ENCODE data around the gene PAXX.
"Not testable (repeated sequence)": the region's sequence is repeated elsewhere in the genome, so short reads cannot be mapped to it uniquely, and the experiment has no call there.

The PAXX gene

DNA sequence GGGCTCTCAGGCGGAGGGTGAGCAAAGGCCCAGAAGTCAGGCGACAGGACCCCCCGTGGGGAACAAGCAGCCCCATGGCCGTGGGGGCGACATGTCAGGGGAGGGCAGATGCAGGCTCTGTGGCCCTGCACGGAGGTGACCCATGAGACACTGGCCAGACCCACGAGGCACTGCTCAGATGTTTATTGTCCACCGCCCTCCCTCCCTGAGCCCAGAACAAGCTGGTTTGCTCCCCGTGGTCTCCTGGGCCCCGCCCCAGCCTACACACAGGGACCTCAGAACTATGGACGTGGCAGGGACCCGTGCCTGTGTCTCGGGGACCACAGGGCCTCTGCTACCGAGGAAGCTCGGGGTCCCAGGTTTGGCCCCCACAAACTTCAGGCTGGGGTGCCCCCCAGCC is 37.8 kb downstream of the PAXX start:
- DNase-seq (ENCODE audit: low read depth in 3 of 3, low spot score in 1 of 3), result no peak

DNA sequence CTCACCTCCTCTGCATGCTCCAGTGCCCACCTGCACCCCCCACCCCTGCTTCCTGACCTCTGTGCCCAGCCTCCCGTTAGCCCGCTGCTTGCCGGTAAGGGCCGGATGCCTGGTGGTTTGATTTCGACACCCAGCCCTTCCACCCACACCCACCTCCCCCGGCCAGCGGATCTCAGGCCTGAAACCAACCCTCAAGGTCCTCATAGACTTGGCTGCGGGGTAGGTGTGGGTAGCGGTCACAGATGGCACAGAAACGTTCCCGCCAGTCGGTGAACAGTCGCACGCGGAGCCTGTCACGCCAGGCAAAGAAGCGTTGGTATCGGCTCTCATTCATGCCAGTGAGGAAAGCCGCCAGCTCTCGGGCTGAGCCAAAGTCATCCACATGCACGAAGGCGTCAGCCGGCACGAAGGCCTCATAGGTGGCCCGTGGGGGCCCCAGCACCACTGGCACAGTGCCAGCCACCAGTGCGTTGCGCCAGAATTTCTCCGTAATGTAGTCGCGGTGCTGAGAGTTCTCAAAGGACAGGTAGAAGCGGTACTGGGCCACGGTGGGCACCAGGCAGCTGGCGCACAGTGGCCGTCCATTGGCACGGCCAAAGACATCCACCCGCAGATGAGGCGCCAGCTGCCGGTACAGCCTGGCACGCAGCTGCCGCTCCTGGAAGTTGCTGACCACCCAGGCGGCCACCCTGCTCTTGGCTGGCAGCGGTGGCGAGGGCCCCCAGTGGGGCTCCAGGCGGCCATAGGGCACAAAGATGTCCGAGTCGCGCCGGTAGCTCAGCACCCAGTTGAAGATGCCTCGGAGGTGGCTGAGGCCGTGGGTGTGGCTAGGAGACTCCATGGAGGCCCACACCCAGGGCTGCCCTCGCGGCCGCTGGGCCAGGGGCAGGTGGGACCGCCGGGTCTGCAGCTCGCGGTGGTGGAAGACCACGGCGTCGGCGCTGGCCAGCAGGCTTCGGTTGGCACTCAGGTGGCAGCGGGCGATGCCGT is 38.6 kb downstream of the PAXX start:
- no peak for DNase-seq (ENCODE audit: low read depth in 3 of 3, low spot score in 1 of 3)

DNA sequence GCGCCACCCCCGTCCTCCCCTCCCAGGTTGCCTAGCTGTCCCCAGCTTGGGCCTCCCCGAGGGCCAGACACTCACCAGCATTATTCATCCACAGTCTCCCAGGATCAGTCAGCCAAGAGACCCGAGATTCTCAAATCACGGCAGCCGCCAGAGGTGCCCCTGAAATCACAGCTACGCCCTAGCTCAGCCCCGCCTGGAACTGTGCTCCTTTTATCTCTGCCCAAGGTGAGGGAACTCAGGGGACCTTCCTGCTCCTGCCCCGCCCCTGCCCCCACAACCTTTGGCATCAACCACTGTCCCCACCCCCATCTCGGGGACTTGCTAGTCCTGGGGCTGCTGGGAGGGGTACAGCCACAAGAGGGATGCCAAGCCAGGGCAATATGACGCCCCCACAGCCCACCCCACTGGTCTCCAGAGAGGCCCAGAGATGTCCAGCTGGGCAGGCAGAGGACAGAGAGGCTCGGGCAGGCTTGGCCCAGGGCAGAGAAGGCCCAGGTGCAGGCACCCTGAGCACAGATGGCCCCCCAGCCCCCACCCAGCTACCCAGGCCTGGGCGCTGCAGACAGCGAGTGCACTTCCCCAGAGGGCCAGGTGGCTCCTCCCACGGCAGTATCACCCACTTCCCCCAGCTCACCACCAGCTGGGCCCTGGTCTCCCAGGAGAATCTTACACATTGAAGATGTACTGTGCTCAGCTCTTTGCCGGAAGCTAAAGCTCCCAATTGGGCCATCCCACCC is 39.9 kb downstream of the PAXX start, which contains the start of gene FUT7:
FUT7 (minus strand) TSS at position 185 of the 737 bp plus-strand sequence; CDS start at position 88, 97 bp downstream.
- no peak for DNase-seq (ENCODE audit: low read depth in 3 of 3, low spot score in 1 of 3)

DNA sequence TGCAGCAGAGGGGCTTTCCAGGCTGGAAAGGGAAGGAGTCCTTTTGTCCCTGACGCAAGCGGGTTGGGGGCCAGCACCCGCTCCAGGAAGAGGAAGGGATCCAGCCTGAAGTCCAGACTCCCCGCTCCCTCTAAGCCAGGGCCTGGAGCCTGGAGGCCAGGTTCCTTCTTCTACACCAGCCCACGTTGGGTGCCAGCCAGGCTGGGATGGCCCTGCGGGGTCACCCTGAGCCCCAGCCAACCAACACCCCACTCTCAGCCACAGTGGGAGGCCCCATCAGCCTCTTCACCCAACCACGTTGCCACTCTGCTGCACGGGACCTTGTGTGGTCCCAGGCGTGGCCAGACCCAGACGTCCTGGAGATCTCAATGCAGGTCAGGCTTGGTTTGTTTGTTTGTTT is 40.6 kb downstream of the PAXX start:
- no peak for DNase-seq (ENCODE audit: low read depth in 3 of 3, low spot score in 1 of 3)

DNA sequence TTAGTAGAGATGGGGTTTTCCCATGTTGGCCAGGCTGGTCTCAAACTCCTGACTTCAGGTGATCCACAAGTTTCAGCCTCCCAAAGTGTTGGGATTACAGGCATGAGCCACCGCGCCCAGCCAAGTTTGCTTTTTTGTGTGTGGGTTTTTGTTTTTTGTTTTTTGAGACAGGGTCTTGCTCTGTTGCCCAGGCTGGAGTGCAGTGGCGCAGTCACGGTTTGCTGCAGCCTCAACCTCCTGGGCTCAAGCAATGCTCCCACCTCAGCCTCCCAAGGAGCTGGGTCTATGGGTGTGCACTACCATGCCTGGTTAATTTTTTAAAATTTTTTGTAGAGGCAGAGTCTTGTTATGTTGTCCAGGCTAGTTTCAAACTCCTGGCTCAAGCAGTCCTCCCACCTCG is 41.3 kb downstream of the PAXX start:
- not testable (repeated sequence) for DNase-seq (ENCODE audit: low read depth in 3 of 3, low spot score in 1 of 3)

DNA sequence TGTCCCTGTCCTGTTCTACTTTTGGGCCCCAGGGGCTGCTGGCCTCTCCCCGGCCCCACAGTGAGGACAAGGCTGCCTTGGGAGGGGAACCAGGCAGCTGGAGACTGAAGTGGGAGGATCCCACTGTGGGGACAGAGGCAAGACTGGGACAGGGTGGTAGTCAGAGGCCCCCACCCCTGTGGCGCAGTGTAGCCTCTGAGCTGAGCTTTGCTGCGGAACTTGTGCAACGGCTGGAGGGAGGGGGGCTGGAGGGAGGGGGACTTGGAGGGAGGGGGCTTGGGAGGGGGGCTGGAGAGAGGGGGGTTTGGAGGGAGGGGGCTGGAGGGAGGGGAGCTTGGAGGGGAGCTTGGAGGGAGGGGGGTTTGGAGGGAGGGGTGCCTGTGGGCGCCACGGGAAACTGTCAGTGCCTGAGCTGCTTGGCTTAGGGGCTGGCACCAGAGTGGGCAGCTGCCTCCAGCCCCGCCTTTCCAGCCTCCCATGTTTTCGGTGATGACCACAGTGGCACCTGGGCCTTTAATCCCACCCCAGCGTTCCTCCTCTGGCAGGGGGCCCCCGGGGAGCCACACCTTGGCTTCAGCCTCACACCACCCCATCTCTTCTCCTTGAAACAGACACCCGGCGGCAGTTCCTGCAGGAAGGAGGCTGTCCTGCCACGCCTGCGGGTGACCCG is 42.0 kb downstream of the PAXX start:
- no peak for DNase-seq (ENCODE audit: low read depth in 3 of 3, low spot score in 1 of 3)

DNA sequence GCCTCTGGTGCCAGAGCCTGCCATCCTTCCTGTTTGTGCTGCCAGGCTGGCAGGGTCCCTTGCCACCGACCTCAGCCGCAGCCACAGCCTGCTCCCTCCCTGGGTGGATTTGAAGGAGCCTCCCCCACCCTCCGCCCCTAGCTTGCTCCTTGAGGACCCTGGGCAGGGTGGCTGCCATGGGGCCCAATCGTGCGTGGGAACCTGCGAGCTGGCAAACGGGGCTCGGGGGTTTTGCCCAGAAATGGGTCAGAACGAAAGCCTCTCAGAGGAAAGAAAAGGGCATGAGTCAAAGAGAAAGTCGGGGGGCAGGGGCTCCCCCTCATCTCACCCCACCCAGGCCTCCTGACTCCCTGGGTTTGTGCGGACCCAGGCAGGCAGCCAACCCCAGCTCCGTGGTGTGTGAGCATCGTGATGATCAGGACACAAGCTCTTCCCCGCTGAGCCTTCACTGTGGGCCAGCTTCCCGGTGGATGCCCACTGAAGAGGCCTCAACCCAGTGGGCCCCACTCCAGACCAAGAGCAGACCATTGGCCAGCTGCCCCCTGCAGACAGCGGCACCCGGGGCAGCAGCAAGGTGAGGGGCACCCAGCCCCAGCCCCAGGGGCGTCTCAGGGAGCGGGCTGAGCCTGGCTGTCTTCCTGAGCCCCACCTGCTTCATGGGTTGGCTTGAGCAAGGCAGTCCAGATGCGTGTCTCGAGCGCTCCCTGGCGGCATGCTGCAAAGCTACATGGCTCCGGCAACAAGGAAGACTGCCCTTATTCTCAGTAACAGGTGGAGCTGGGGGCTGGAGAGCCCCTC is 42.7 kb downstream of the PAXX start:
- DNase-seq (ENCODE audit: low read depth in 3 of 3, low spot score in 1 of 3), result peak; percentile 71 to 80 (median 75)

DNA sequence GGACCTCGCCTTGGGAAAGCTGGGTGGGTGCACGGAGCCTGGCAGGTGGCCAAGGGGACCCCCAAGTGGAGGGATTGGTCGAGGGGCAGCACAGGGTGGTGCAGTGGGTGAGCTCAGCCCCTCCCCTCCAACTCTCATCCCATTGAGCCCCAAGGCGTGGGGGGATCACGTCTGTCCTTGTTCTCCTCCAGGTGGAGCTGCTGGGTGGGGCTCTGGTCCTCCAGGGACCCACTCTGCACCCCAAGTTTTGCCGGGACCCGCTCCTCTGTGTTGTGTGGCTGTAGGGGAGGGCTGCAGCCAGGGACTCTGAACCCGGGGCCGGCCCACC is 43.2 kb downstream of the PAXX start:
- no peak for DNase-seq (ENCODE audit: low read depth in 3 of 3, low spot score in 1 of 3)

DNA sequence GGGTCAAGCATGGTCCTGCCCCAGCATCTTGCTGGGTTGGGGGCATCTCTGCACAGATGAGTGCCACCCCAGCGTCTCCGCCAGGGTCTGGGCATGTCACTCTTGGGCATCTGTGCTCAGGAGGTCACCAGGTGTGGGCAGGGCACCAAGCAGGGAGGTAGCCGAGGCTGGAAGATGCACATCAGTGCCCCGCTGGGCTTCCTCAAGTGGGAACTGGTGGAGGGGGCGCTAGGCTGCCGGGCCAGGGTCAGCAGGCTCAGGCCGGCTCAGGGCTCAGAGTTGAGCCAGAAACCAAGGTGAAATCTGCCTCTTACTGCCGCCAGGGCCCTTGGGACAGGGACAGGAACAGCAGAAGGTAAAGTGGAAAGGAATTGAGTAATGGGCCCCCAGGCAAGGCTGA is 43.7 kb downstream of the PAXX start:
- DNase-seq (ENCODE audit: low read depth in 3 of 3, low spot score in 1 of 3), result no peak

DNA sequence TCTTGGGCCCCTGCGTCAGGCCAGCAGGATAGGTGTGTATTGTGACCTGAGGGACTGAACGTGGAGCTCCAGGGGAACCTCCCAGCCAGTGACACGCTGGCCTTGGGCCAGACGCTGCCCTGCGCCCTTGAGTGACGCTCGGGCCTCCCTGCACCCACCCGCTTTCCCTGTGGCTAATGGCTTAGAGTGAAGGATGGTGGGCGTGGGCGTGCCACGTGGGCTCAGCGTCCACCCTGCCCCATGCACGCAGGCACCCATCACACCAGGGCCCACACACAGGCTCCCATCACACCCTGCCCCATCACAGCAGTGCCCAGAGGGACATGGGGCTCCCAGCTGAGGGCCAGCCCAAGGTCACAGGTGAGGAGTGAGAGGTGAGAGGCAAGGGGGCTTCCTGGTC is 44.8 kb downstream of the PAXX start:
- DNase-seq (ENCODE audit: low read depth in 3 of 3, low spot score in 1 of 3), result no peak

DNA sequence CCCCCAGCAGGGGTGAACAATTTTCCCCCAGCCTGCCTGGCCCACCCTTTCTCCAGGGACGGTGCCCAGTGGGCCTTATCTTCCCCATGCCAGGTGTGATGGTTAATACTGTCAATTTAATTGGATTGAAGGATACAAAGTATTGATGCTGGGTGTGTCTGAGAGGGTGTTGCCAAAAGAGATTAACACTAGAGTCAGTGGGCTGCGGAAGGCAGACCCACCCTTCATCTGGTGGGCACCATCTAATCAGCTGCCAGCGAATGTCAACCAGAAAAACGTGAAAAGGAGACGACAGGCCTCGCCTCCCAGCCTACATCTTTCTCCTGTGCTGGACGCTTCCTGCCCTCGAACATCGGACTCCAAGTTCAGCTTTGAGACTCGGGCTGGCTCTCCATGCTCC is 45.3 kb downstream of the PAXX start:
- DNase-seq (ENCODE audit: low read depth in 3 of 3, low spot score in 1 of 3), result no peak

DNA sequence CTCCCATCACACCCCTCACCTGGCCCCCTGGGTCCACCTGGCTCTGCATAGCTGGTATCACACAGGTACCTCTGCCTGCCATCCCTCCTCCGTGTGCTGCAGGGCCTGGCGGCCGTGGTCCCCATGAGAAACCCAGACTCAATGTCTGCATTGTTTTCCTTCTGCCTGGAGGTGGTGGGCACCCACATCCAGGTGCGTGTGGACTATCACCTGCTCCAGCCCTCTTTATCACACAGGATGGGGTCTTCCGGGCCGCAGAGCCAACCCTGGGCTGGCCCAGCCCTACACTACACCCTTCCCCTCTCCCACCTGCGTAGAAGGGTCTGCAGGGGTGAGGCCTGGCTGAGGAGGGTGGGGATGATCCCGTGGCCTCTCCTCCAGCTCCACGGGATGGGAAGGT is 46.7 kb downstream of the PAXX start:
- no peak for DNase-seq (ENCODE audit: low read depth in 3 of 3, low spot score in 1 of 3)

DNA sequence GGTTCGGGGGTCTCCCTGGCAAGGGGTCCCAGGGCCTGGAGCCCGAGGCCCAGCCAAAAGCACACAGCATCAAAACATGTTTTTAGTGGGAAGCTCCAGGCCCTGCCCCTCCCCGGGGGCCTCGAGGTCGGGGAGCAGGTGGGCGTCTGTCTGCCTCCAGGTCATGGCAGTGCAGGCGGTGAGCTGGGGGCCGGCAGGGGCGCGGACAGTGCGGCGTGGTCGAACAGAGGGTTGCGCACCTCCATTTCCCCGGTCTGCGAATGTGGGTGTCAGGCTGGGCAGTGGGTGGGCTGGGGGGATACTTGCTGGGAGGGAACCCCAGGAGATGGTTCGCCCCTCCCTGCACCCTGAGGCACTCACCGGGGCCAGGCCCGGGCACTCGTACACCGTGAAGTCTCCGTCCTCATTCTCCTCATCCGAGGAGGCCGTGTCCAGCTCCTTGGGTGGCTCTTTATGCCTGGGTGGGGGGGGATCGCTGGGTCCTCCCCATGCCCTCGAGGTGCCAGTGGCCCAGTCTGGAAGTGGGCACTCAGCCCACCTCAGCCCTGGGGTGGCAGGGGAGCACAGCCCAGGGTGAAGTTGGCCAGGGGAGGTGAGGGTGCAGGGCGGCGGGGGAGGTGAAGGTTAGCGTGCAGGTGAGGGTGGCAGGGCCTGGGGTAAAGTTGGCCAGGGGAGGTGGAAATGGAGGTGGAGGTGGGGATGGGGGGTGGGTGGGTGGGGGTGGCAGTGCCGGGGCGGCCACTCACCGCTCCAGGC is 47.6 kb downstream of the PAXX start:
- DNase-seq (ENCODE audit: low read depth in 3 of 3, low spot score in 1 of 3), result no peak

DNA sequence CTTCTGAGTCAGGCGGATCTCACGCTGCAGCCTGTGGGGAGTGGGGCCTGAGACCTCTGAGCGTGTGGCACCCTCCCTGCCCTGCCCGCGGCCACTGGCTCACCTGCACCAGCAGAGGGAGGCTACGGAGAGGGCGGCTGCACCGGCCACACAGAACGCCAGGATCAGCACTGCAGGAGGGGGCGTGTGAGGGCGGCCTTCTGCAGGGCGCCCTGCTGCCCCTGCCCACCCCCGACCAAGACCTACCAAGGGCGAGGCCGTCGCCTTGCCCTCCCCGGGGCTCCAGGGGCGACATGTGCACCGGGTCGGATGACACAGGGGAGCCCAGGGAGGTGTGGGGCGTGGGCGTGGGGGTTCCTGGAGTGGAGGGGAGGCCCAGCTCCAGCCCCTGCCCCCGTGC is 48.3 kb downstream of the PAXX start:
- no peak for DNase-seq (ENCODE audit: low read depth in 3 of 3, low spot score in 1 of 3)

DNA sequence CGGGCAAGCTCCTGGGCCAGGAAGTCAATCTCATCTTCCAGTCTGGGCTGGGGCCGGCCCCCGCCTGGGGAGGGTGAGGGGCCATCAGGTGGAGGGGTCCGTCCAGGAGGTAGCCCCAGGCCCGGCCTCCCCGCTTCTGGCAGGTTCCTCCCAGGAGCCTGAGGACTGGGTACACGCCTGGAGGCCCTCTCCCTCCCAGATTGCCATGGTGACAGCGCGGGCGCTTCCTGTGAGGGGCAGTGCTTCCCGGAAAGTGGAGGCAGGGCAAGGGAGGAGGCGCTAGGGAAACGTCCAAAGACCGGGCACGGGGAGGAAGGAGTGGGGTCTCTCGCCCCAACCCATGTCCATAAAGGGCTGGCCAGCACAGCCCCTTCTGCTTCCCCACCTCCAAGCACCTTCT is 48.9 kb downstream of the PAXX start:
- DNase-seq (ENCODE audit: low read depth in 3 of 3, low spot score in 1 of 3), result no peak

DNA sequence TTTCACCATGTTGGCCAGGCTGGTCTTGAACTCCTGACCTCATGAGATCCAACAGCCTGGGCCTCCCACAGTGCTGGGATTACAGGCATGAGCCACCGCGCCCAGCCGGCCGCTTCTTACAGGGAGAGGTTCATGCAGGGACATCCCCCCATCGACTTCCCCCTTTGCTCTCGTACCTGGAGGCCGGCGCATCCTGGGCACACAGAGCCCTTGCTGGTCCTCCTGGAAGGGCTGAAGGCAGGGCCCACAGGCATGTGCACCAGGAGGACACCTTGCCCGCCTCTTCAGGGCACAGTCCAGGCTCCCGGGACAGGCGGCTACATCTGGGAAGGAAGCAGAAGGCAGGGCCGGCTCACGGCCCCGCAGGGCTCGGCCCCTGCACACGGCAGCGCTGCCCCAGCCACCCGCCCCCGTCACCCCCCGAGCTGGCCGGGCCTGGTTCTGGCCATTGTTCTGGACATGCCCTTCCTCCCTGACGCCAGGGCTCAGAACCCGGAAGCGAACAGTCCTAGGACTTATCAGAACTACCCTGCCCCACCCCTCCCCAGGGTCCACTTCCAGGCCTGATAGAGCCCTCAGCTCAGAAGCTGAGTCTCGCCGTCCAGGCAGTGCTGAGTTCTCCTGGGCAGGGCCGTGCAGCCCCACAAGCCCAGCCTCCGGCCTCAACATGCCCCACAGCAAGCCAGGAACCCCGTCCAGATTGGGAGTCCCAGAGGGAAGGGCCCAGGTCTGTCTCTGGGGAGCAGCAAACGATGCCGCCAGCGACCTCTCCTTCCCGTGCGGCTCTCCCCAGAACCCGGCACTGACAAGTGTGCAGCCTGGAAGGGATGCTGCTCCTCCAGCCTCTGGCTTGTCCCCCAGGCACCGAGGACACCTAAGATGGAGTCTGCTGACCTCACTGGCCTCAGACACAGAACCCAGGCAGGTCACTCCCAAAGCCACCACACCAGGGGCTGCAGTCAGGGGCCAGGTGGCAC is 50.8 kb downstream of the PAXX start:
- DNase-seq (ENCODE audit: low read depth in 3 of 3, low spot score in 1 of 3), result no peak

Measured in stimulated activated CD4-positive, alpha-beta T cell treated with anti-CD3 and anti-CD28 coated beads, TNF-alpha, amount 100 ng/mL, for 1 hour (primary cell).